ENCODE measurements around the gene HSH2D.

- TF ChIP-seq CTCF (IDR thresholded peaks at IDR 0.05; ENCODE audit: low read depth, low read length) (no peak), MYC (IDR thresholded peaks at IDR 0.05; ENCODE audit: low read depth, low read length) (0 out of 2 replicates have a peak, but pooled peaks have one; percentile 28), POLR2A (IDR thresholded peaks at IDR 0.05; ENCODE audit: extremely low read depth, insufficient read length) (peak; percentile 72)
Observed at GRCh38 chr19:16185123-16185767, 41.8 kb downstream of the HSH2D start, which contains the start of gene FAM32A.

Data from NB4 (cell line).